T-helper 9 cell (primary cell): ENCODE measurements around the gene ADCY7.

Experiments
- DNase-seq: peaks from one replicate; pipeline ENCODE4 v3.0.0-alpha.2; 2020

The ADCY7 gene

DNA sequence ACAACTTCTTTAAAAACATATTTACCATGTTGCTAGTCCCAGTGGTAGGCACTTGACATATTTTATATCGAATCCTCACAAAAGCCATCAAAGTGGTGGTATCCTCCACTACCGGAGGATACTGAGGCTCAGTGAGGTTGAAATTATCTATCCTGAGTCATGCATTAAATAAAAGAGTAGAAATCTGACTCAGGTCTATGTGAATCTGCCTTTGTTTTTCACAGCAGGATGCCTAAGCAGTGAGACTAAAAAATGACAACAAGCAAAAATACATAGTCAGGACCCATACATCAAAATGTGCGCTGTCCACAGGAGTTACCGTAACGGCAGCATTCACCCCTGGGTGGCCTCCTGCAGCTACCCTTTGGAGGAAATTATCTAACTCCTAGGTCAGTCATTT, 84.8 kb downstream of the ADCY7 start:
- DNase-seq, result no peak

DNA sequence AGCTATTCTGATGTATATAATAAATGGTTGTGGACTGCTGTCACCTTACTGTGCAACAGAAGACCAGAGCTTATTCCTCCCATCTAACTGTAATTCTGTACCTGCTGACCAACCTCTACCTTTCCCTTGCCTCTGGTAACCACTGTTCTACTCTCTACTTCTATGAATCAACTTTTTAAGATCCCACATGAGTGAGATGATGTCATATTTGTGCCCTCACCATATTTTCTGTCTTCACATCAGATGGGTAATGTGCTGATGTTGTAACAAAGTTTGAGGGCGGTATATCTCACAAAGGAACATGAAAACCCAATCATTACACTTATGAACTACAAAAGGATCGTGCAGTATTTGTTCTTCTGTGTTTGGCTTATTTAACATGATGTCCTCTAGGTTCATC, 85.6 kb downstream of the ADCY7 start:
- DNase-seq, result no peak

DNA sequence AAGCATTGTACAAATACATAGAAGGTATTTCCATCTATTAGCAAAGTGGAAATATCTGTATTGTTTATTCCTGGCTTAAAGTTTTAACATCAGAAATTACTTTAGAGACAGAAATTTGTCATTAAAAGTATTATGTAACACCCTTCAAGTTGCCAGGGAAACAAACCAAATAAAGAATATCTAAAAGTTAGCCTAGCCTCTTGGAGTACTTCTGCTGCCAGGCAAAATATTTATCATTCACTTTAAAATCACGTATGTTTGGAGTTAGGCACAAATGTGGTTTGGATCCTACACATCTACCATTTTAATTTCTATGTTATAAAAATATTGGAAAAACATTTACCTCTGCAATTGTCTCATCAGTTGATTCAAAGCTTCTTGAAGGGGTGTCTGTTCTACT, 87.7 kb downstream of the ADCY7 start:
- no peak for DNase-seq

DNA sequence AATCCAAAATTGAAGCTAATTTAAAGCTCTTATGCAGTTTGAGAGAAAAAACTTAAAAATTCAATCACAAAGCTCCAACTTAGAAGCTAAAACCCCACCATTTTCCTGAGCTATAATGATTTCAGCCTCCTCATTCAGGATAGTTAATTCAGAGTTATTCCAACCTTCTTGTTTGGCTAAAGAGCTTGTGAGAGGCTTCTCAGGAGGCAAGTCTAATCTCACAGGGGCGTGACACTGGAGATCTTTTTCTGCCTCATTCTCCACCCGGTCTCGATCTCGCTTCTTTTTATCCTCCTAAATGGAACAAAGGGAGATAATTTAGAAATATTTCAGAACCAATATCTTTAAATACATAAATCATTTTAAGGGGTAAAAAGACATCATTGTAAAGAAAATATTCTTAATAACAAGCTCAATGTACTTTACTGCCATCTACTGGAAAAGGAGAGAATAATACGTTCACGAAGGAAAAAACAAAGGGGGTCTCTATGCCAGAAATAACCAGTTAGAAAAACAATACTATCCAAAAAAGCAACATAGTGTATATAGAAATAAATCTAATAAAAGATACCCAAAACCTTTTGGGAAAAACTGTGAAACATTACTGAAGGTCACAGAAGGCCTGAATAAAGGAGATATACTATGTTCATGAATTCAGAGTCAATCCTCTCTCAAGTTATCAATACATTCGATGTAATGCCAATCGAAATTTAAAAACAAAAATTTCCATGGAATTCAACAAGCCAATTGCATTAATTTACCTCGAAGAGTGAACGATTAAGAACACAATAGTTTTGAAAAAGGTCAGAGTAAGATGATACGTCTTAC, 88.5 kb downstream of the ADCY7 start:
- DNase-seq, result no peak

DNA sequence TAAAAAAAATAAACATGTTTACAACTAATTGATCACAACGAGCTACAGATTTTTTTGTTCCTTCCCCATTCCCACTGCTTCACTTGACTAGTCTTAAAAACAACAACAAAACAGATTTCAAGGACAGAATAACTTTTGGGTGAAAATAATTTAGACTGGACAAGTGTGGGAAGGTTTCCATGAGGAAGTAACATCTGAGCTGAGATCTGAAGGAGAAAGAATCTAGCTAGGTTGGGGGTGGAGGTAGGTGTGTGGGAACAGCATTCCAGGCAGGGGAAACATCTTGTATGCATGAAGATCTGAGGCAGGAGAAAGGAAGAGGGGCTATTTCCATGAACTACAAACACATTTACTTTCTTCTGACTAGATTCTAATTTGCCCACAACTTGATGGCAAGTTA, 93.3 kb downstream of the ADCY7 start:
- DNase-seq, result no peak

DNA sequence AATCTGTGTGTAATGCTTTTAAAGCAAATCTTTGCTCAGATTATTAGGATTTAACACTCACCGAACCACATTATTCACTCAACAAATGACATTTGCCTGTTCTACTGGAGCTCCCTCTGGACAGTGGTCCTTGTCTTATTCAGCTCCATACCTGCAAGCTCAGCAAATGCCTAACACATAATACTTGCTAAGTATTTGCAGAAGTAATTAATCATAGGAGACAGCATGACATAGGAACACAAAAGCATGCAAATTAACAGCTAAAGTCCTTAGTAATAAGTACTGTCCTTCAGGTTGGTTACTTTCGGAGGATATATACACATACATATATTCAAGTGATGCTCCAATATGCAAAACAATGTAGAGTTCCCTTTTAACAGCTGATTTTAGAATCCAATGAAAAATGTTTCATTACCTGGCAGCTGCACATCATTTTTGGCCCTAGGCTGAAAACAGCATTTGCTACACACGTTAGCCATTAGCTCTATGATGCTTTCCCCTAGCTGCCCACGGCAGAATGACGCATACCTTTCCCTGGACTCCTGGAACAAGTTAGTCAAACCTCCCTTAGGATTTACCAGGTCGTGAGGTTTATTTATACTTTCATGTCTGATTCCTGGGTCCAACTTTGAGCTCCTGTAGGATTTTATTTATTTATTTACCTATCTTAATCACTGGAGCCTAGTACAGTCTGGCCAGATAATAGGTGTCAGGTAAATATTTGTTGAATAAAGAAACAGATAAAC, 93.9 kb downstream of the ADCY7 start:
- no peak for DNase-seq

GRCh38 chr16:50360779-50361178, 94.4 kb downstream of the ADCY7 start:
- no peak for DNase-seq

DNA sequence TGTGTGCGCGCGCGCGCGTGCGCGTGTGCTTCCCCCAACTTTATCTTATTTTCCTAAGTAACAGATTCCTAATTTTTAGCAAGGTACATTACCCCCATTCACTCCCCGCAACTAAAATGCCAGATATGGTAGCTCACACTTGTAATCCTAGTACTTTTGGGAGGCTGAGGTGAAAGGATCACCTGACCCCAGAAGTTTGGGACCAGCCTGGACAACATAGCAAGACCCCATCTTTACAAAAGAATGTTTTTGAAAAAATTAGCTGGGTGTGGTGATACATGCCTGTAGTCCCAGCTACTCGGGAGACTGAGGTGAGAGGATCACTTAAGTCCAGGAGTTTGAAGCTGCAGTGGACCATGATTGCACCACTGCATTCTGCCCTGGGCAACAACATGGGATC, 97.3 kb downstream of the ADCY7 start:
- DNase-seq, result no peak

- no peak for DNase-seq
These were observed 99.6 kb downstream of the ADCY7 start for GRCh38 chr16:50365791-50366575.
